ENCODE results near the gene BMP7.
"Not testable (repeated sequence)": the region's sequence is repeated elsewhere in the genome, so short reads cannot be mapped to it uniquely, and the experiment has no call there.

Gene BMP7

GRCh38 chr20:57241363-57241991 is 25.0 kb downstream of the BMP7 start:
- Histone ChIP-seq H3K14ac (ENCODE audit: low read length in 2 of 2) (no peak overlapping the region), H3K79me1 (replicated peaks; ENCODE audit: low read length, poor library complexity, severe bottlenecking) (no peaks in the 10 kb centered on the region), H2BK120ac (ENCODE audit: low read depth, low read length) (no peak overlapping the region), H2AFZ (ENCODE audit: low read depth, low read length) (no peak overlapping the region), H3K18ac (ENCODE audit: low read depth in 1 of 2, low read length in 2 of 2) (no peak overlapping the region), H3K27ac (ENCODE audit: low read length, poor library complexity, severe bottlenecking) (no peak overlapping the region), H3K27me3 (ENCODE audit: control insufficient read depth in 1 of 2, insufficient read depth in 1 of 2, low read length in 2 of 2) (peaks cover 7 to 51% of the 10 kb centered on the region in 2 experiments), H3K4me2 (ENCODE audit: low read length, poor library complexity, severe bottlenecking) (no peak overlapping the region), H3K4me1 (ENCODE audit: control insufficient read depth, insufficient read depth, low read depth, low read length) (no peaks in the 10 kb centered on the region), H2BK5ac (ENCODE audit: low read depth, low read length, poor library complexity, severe bottlenecking) (no peak overlapping the region), H4K91ac (ENCODE audit: low read length) (no peak overlapping the region), H3K9me3 (ENCODE audit: control insufficient read depth, low read length) (no peaks in the 10 kb centered on the region), H4K8ac (ENCODE audit: low read length) (no peak overlapping the region), H3K4ac (ENCODE audit: low read depth in 1 of 2, low read length in 2 of 2) (no peak overlapping the region), H2BK15ac (ENCODE audit: low read depth, poor library complexity, severe bottlenecking) (no peak overlapping the region), H3K23ac (ENCODE audit: low read length in 2 of 2) (no peak overlapping the region), H3K9ac (ENCODE audit: low read length) (no peak overlapping the region), H3K4me3 (ENCODE audit: insufficient read depth in 1 of 2, low read depth in 1 of 2, low read length in 2 of 2) (no peak overlapping the region), H3K36me3 (ENCODE audit: control insufficient read depth in 1 of 2, insufficient read depth in 2 of 2, low read depth in 1 of 2, low read length in 2 of 2) (no peaks in the 10 kb centered on the region), H2BK12ac (ENCODE audit: low read length in 2 of 2) (no peak overlapping the region), H2AK5ac (ENCODE audit: low read length, severe bottlenecking) (no peak overlapping the region)
- DNase-seq: no peak
- 78% methylated on average over 6 of the region's 6 CpGs for WGBS

GRCh38 chr20:57240581-57241362 is 25.7 kb downstream of the BMP7 start:
- Histone ChIP-seq H3K79me1 (replicated peaks; ENCODE audit: low read length, poor library complexity, severe bottlenecking) (no peaks in the 10 kb centered on the region), H3K36me3 (ENCODE audit: control insufficient read depth in 1 of 2, insufficient read depth in 2 of 2, low read depth in 1 of 2, low read length in 2 of 2) (no peaks in the 10 kb centered on the region), H3K23ac (ENCODE audit: low read length in 2 of 2) (no peak overlapping the region), H4K91ac (ENCODE audit: low read length) (no peak overlapping the region), H3K4me2 (ENCODE audit: low read length, poor library complexity, severe bottlenecking) (no peak overlapping the region), H2BK12ac (ENCODE audit: low read length in 2 of 2) (no peak overlapping the region), H2AFZ (ENCODE audit: low read depth, low read length) (no peak overlapping the region), H2BK15ac (ENCODE audit: low read depth, poor library complexity, severe bottlenecking) (no peak overlapping the region), H3K27me3 (ENCODE audit: control insufficient read depth in 1 of 2, insufficient read depth in 1 of 2, low read length in 2 of 2) (peaks cover 7 to 55% of the 10 kb centered on the region in 2 experiments), H3K9me3 (ENCODE audit: control insufficient read depth, low read length) (no peaks in the 10 kb centered on the region), H2BK5ac (ENCODE audit: low read depth, low read length, poor library complexity, severe bottlenecking) (no peak overlapping the region), H3K14ac (ENCODE audit: low read length in 2 of 2) (no peak overlapping the region), H3K18ac (ENCODE audit: low read depth in 1 of 2, low read length in 2 of 2) (no peak overlapping the region), H4K8ac (ENCODE audit: low read length) (no peak overlapping the region), H3K9ac (ENCODE audit: low read length) (no peak overlapping the region), H3K4ac (ENCODE audit: low read depth in 1 of 2, low read length in 2 of 2) (no peak overlapping the region), H3K4me3 (ENCODE audit: insufficient read depth in 1 of 2, low read depth in 1 of 2, low read length in 2 of 2) (no peak overlapping the region), H2BK120ac (ENCODE audit: low read depth, low read length) (no peak overlapping the region), H3K4me1 (ENCODE audit: control insufficient read depth, insufficient read depth, low read depth, low read length) (no peaks in the 10 kb centered on the region), H2AK5ac (ENCODE audit: low read length, severe bottlenecking) (no peak overlapping the region), H3K27ac (ENCODE audit: low read length, poor library complexity, severe bottlenecking) (no peak overlapping the region)
- DNase-seq: no peak
- 63% methylated on average over 8 of the region's 8 CpGs for WGBS

DNA sequence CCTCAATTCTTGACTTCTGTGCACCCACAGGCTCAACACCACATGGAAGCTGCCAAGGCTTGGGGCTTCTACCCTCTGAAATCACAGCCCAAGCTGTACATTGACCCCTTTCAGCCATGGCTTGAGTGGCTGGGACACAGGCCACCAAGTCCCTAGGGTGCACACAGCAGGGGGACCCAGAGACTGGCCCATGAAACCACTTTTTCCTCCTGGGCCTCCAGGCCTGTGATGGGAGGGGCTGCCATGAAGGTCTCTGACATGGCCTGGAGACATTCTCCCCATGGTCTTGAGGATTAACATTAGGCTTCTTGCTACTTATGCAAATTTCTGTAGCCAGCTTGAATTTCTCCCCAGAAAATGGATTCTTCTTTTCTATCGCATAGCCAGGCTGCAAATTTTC is 26.7 kb downstream of the BMP7 start:
- peaks cover 14 to 65% of the 10 kb centered on the region in 2 experiments for H3K27me3 ChIP-seq (ENCODE audit: control insufficient read depth in 1 of 2, insufficient read depth in 1 of 2, low read length in 2 of 2)
- H3K4me1 ChIP-seq (ENCODE audit: control insufficient read depth, insufficient read depth, low read depth, low read length); H3K27ac ChIP-seq (ENCODE audit: low read length, poor library complexity, severe bottlenecking); H3K36me3 ChIP-seq (ENCODE audit: control insufficient read depth in 1 of 2, insufficient read depth in 2 of 2, low read depth in 1 of 2, low read length in 2 of 2); H3K4me3 ChIP-seq (ENCODE audit: insufficient read depth in 1 of 2, low read depth in 1 of 2, low read length in 2 of 2); H2BK12ac ChIP-seq (ENCODE audit: low read length in 2 of 2); H2AFZ ChIP-seq (ENCODE audit: low read depth, low read length); H2BK15ac ChIP-seq (ENCODE audit: low read depth, poor library complexity, severe bottlenecking); H2BK120ac ChIP-seq (ENCODE audit: low read depth, low read length); H3K4me2 ChIP-seq (ENCODE audit: low read length, poor library complexity, severe bottlenecking); H3K79me1 ChIP-seq (replicated peaks; ENCODE audit: low read length, poor library complexity, severe bottlenecking); H2BK5ac ChIP-seq (ENCODE audit: low read depth, low read length, poor library complexity, severe bottlenecking); H3K14ac ChIP-seq (ENCODE audit: low read length in 2 of 2); H3K23ac ChIP-seq (ENCODE audit: low read length in 2 of 2); DNase-seq; H4K8ac ChIP-seq (ENCODE audit: low read length); H3K18ac ChIP-seq (ENCODE audit: low read depth in 1 of 2, low read length in 2 of 2); H3K9me3 ChIP-seq (ENCODE audit: control insufficient read depth, low read length); H4K91ac ChIP-seq (ENCODE audit: low read length); H2AK5ac ChIP-seq (ENCODE audit: low read length, severe bottlenecking); H3K9ac ChIP-seq (ENCODE audit: low read length); H3K4ac ChIP-seq (ENCODE audit: low read depth in 1 of 2, low read length in 2 of 2): not testable (repeated sequence)
- 91% methylated on average over 1 of the region's 1 CpG for WGBS

DNA sequence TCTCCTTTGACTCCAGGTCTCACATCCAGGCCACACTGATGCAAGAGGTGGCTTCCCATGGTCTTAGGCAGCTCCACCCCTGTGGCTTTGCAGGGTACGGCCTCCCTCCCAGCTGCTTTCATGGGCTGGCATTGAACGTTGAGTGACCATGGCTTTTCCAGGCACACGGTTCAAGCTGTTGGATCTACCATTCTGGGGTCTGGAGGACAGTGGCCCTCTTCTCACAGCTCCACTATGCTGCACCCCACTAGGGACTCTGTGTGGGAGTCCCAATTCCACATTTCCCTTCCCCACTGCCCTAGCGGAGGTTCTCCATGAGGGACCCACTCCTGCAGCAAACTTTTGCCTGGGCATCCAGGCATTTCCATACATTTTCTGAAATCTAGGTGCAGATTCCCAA is 27.1 kb downstream of the BMP7 start:
- H3K4me2 ChIP-seq (ENCODE audit: low read length, poor library complexity, severe bottlenecking); H4K8ac ChIP-seq (ENCODE audit: low read length); H2BK120ac ChIP-seq (ENCODE audit: low read depth, low read length); H2AK5ac ChIP-seq (ENCODE audit: low read length, severe bottlenecking); H2BK5ac ChIP-seq (ENCODE audit: low read depth, low read length, poor library complexity, severe bottlenecking); H3K79me1 ChIP-seq (replicated peaks; ENCODE audit: low read length, poor library complexity, severe bottlenecking); DNase-seq; H3K23ac ChIP-seq (ENCODE audit: low read length in 2 of 2); H2AFZ ChIP-seq (ENCODE audit: low read depth, low read length); H3K9me3 ChIP-seq (ENCODE audit: control insufficient read depth, low read length); H3K18ac ChIP-seq (ENCODE audit: low read depth in 1 of 2, low read length in 2 of 2); H3K36me3 ChIP-seq (ENCODE audit: control insufficient read depth in 1 of 2, insufficient read depth in 2 of 2, low read depth in 1 of 2, low read length in 2 of 2); H3K9ac ChIP-seq (ENCODE audit: low read length); H3K4me1 ChIP-seq (ENCODE audit: control insufficient read depth, insufficient read depth, low read depth, low read length); H3K4ac ChIP-seq (ENCODE audit: low read depth in 1 of 2, low read length in 2 of 2); H2BK12ac ChIP-seq (ENCODE audit: low read length in 2 of 2); H4K91ac ChIP-seq (ENCODE audit: low read length); H3K4me3 ChIP-seq (ENCODE audit: insufficient read depth in 1 of 2, low read depth in 1 of 2, low read length in 2 of 2); H2BK15ac ChIP-seq (ENCODE audit: low read depth, poor library complexity, severe bottlenecking); H3K27ac ChIP-seq (ENCODE audit: low read length, poor library complexity, severe bottlenecking); H3K14ac ChIP-seq (ENCODE audit: low read length in 2 of 2): not testable (repeated sequence)
- 75% methylated on average over 4 of the region's 4 CpGs for WGBS
- peaks cover 18 to 69% of the 10 kb centered on the region in 2 experiments for H3K27me3 ChIP-seq (ENCODE audit: control insufficient read depth in 1 of 2, insufficient read depth in 1 of 2, low read length in 2 of 2)
